DND-41 (cell line): Measurements from ENCODE around the gene MRPS35.

Source experiments
- CTCF ChIP-seq: IDR thresholded peaks from 2 replicates; pipeline ENCODE4 v1.5.1; 2012; ENCODE audit warnings: borderline replicate concordance, low read length, moderate library complexity, mild to moderate bottlenecking; ENCODE audit not compliant: poor library complexity, severe bottlenecking; ENCODE audit errors: extremely low read depth
- EZH2 ChIP-seq: IDR thresholded peaks from 3 replicates; pipeline ENCODE4 v1.6.1; 2012; ENCODE audit warnings: borderline replicate concordance, low read depth, mild to moderate bottlenecking, moderate library complexity, low read length, inconsistent platforms; ENCODE audit not compliant: severe bottlenecking

DNA sequence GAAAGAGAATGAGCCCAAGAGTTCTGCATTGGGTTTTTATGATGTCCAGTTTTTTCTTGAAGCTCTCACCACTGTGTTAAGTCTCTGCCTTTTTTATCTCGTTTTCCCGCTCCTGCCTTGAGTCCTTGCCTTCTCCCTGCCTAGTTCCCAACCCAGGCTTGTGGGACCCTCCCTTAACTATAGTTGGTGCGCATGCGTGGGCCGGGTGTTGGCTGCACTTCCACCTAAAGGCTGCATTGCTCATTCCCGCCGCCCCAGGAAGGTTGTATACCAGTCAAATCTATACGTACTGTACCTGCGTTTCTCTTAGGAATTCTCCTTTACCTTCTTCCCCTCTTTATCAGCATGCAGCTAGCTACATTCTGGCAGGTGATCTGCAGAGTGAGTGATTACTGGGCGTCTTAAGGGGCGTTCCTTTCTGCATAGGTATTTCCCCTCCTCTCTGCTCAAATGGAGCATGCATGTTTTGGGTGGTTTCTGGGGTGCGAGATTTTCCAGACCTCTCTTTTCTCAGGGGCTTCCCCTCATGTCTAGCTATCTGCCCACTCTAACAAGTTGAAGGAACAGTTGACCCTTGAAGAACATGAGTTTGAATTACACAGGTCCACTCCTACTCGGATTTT lies 21.0 kb upstream of the MRPS35 start:
- TF ChIP-seq CTCF (no peak), EZH2 (no peak)
